Measurements from ENCODE around the gene CC2D2A. TPM values are rescaled to one million over a fixed set of nuclear protein-coding genes. Genes with fewer than 3 reads are reported as not detected.
A peak's percentile ranks its signal among the peaks of the same experiment; 100 is the strongest.

CC2D2A gene
- polyA plus RNA-seq, 3 donors from 2014 or later = 0.29 to 0.75 (median 0.64) TPM

DNA sequence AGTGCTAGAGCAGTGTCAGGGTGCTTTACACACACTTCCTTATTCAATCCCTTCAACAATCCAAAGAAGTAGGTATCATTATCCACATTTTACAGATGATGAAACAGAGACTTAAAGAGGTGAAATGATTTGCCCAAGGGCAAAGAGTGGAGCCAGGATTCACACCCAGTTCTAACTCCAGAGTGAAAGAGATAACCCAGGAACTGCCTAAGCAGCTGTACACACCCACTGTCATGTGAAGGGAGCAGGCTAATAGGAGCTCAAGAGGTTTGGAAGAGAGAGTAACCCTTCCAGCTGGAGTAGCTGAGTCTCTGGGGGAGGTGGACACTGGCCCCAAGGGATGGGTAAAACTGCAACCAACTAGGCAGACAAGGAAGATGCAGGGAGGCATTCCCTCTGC lies 92.9 kb downstream of the CC2D2A start:
- Mint-ChIP-seq H3K4me1 (no peaks in the 10 kb centered on the region), H3K27ac (no peak overlapping the region), H3K4me3 (no peak overlapping the region), H3K27me3 (ENCODE audit: low read depth in 3 of 3) (peaks cover 0 to 1% (median 0%) of the 10 kb centered on the region in 3 donors), H3K36me3 (peaks cover 19 to 48% (median 20%) of the 10 kb centered on the region in 3 donors), H3K9me3 (no peaks in the 10 kb centered on the region)
- no peak for DNase-seq

DNA sequence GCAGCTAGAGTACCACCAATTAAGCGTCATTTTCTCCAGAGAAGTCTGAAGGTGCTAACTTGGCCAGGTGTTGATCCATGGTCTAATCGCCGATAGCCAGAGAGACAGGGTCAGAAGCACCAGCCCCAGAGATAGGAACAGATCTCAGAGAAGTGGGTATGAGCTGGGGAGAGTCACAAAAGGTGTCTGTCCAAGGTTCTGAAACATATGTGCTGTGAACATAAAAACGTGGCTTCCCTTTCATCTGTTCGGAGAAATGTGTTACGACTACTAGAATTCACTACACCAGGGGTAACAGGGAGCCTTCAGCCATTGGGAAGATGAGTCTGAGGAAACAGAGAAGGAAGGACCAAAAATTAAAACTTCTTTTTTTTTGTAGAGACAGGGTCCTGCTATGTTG lies 94.2 kb downstream of the CC2D2A start:
- DNase-seq = no peak
- Mint-ChIP-seq H3K4me3 (no peak overlapping the region), H3K27ac (no peak overlapping the region), H3K27me3 (ENCODE audit: low read depth in 3 of 3) (peaks cover 0 to 1% (median 0%) of the 10 kb centered on the region in 3 donors), H3K4me1 (no peaks in the 10 kb centered on the region), H3K9me3 (peaks cover 0 to 4% (median 0%) of the 10 kb centered on the region in 6 donors), H3K36me3 (peaks cover 25 to 56% (median 30%) of the 10 kb centered on the region in 3 donors)

DNA sequence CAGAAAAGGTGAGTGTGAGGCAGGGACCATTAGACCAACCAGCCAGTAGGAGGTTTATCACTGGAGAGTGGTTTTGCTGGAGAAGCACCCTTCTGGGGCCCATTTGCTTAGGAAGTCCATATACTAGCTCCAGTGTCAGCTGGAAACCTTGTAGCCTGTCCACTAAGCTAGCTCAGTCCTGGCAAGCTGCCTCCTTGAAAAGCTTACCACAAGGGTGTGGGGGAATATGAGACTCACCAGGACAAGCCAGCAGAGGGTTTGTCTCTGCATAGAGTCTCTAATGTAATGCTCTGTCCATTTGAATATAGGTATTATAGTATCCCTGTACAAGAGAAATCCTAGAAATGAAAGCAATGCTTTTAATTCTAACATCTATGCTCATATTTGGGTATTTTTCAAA lies 99.1 kb downstream of the CC2D2A start:
- Mint-ChIP-seq H3K4me3 (no peak overlapping the region), H3K36me3 (peaks cover 32 to 42% (median 39%) of the 10 kb centered on the region in 3 donors), H3K27ac (no peak overlapping the region), H3K4me1 (no peaks in the 10 kb centered on the region), H3K9me3 (peaks cover 0 to 4% (median 0%) of the 10 kb centered on the region in 6 donors), H3K27me3 (ENCODE audit: low read depth in 3 of 3) (peaks cover 0 to 2% (median 0%) of the 10 kb centered on the region in 3 donors)
- DNase-seq = no peak

DNA sequence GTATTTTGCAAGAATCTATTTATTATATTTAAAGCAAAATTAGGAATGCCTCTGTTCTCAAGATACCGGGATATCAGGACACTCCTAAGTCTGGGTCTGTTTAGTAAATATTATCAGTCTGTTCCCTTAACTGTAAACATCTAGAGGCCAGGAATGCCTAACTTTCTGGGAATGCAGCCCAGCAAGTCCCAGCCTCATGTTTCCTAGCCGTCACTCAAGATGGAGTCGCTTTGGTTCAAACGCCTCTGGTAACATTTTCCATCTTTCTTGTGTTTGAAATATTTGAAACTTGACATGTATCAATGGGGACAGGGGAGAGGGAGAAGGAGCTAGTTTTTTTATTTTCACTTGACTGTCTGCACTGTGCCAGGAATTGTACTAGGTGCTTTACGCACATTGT lies 100.1 kb downstream of the CC2D2A start:
- no peak for DNase-seq
- H3K4me1 Mint-ChIP-seq = no peaks in the 10 kb centered on the region
- H3K4me3 Mint-ChIP-seq = no peak overlapping the region
- no peak overlapping the region for H3K27ac Mint-ChIP-seq
- peaks cover 0 to 2% (median 0%) of the 10 kb centered on the region in 3 donors for H3K27me3 Mint-ChIP-seq (ENCODE audit: low read depth in 3 of 3)
- H3K36me3 Mint-ChIP-seq = peaks cover 32 to 40% (median 39%) of the 10 kb centered on the region in 3 donors
- peaks cover 0 to 4% (median 0%) of the 10 kb centered on the region in 6 donors for H3K9me3 Mint-ChIP-seq

DNA sequence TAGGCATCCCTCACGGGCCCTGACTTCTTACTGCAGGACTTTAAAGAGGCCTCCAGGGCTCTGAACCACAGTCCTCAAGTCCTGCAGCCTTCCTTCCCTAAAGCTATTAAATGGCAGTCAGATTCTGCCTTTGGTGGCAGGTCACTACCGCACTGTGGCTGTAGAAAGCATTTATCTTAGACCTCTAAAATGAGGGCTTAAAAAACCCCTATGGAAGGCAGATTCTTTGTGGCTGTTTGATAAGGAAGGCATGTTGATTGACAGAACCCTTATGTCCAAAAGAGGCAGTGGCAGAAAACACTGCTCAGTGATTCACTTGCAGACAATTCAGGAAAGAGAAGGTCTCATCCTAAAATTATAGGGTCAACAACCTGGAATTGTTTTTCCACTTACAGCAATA lies 106.3 kb downstream of the CC2D2A start:
- Mint-ChIP-seq H3K4me3 (no peak overlapping the region), H3K27ac (no peak overlapping the region), H3K9me3 (no peaks in the 10 kb centered on the region), H3K36me3 (peaks cover 0 to 6% (median 4%) of the 10 kb centered on the region in 3 donors), H3K27me3 (ENCODE audit: low read depth in 3 of 3) (peaks cover 0 to 2% (median 0%) of the 10 kb centered on the region in 3 donors), H3K4me1 (no peaks in the 10 kb centered on the region)
- no peak for DNase-seq

DNA sequence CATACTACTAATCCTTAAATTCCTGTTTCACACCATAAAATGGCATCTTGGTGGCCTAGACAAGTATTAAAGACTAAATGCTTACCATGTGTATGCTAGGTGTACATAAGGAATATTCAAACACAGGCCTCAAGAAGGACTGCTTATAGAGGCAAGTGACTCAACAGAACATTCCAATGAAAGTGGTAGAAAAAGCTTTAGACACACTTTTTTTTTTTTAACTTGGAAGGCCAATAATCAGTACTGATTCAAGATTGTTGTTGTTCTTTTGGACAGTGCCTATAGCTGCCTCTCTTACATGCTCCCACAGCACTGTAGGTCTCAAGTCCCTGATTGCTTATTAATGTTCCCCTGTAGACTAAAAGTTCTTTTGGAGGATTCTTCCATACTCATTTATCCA lies 107.8 kb downstream of the CC2D2A start:
- H3K27me3 Mint-ChIP-seq (ENCODE audit: low read depth in 3 of 3) = no peaks in the 10 kb centered on the region
- H3K9me3 Mint-ChIP-seq = no peaks in the 10 kb centered on the region
- peaks cover 0 to 6% (median 4%) of the 10 kb centered on the region in 3 donors for H3K36me3 Mint-ChIP-seq
- no peaks in the 10 kb centered on the region for H3K4me1 Mint-ChIP-seq
- no peak overlapping the region for H3K4me3 Mint-ChIP-seq
- no peak overlapping the region for H3K27ac Mint-ChIP-seq
- no peak for DNase-seq

DNA sequence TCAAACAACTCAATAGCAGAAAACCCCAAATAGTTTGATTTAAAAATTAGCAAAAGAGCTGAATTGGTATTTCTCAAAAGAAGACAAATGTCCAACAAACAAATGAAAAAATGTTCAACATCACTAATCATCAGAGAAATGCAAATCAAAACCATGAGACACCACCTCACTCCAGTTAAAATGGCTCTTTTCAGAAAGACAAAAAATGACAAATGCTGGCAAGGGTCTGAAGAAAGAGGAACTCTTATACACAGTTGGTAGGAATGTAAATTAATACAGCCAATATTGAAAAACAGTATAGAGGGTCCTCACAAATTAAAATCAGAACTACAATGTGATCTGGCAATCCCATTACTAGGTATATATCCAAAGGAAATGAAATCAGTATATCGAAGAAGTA lies 115.1 kb downstream of the CC2D2A start:
- no peak for DNase-seq
- no peaks in the 10 kb centered on the region for H3K9me3 Mint-ChIP-seq
- no peaks in the 10 kb centered on the region for H3K4me1 Mint-ChIP-seq
- no peak overlapping the region for H3K4me3 Mint-ChIP-seq
- H3K36me3 Mint-ChIP-seq = peaks cover 0 to 4% (median 0%) of the 10 kb centered on the region in 3 donors
- H3K27me3 Mint-ChIP-seq (ENCODE audit: low read depth in 3 of 3) = no peaks in the 10 kb centered on the region
- no peak overlapping the region for H3K27ac Mint-ChIP-seq

DNA sequence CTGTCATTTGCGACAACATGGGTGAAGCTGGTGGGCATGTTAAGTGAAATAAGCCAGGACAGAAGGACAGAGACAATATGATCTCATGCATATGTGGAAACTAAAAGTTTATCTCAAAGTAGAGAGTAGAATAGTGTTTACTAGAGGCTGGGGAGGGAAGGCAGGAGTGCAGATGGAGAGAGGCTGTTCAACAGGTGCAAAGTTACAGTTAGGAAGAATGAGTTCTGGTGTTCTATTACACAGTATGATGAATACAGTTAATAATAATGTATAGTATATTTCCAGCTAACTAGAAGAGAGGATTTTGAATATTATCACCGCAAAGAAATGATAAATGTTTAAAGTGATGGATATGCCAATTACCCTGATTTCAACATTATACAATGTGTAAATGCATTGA lies 115.6 kb downstream of the CC2D2A start:
- Mint-ChIP-seq H3K36me3 (peaks cover 0 to 4% (median 0%) of the 10 kb centered on the region in 3 donors), H3K4me1 (no peaks in the 10 kb centered on the region), H3K4me3 (no peak overlapping the region), H3K27me3 (ENCODE audit: low read depth in 3 of 3) (no peaks in the 10 kb centered on the region), H3K27ac (no peak overlapping the region), H3K9me3 (no peaks in the 10 kb centered on the region)
- no peak for DNase-seq

DNA sequence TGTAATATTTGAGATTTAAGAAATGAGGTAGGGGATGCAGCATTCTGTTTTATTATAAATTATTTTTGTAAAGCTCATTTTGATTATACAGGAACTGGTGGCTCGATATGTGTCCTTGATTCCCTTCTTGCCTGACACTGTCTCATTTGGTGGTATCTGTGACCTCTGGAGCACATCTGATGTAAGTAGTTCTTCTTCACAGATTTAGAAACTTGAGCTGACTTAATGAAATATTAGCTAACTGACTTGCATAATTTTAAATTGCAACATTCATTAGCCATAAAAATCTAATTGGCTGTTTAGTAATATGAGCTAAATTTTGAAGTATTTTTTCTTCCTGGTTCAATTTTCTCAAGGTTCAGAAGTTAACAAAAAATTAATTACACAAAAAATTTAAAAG lies 116.4 kb downstream of the CC2D2A start:
- Mint-ChIP-seq H3K36me3 (peaks cover 0 to 4% (median 0%) of the 10 kb centered on the region in 3 donors), H3K4me1 (no peaks in the 10 kb centered on the region), H3K27ac (no peak overlapping the region), H3K9me3 (no peaks in the 10 kb centered on the region), H3K4me3 (no peak overlapping the region), H3K27me3 (ENCODE audit: low read depth in 3 of 3) (no peaks in the 10 kb centered on the region)
- no peak for DNase-seq

DNA sequence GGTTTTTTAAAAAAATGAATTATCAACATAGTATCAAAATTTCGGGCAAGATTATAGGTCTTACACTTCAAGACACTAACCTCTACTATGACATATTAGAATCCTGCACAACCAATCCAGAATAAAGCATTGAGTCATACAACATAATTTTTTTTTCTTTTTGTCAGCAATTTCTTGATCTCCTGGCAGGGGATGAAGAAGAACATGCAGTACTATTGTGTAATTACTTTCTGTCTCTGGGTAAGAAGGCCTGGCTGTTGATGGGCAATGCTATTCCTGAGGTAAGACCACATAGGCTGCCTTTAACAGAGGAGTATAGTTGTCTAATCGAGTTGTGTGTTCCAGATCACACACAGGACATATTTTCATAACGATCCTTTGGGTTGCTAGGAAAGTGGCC lies 118.0 kb downstream of the CC2D2A start:
- Mint-ChIP-seq H3K4me1 (no peaks in the 10 kb centered on the region), H3K9me3 (no peaks in the 10 kb centered on the region), H3K27ac (no peak overlapping the region), H3K36me3 (peaks cover 0 to 4% (median 0%) of the 10 kb centered on the region in 3 donors), H3K4me3 (no peak overlapping the region), H3K27me3 (ENCODE audit: low read depth in 3 of 3) (no peaks in the 10 kb centered on the region)
- no peak for DNase-seq

DNA sequence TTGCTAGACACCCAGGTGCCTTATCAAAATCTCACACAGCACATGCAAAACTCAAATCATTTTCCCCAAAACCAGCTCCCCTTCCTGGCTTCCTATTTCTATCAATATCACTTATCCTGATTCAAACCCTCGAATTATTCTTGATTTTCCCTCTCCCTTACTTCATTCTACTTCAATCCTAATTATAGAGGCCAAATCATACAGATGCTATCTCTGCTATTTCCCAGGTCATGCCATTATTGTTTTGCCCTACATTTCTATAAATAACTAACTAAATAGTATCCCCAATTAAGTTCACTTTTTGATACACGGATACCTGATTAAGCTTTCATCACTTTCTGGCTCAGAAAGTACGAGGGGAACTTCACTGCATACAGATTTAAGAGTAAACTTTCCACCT lies 123.1 kb downstream of the CC2D2A start:
- Mint-ChIP-seq H3K4me1 (no peaks in the 10 kb centered on the region), H3K27me3 (ENCODE audit: low read depth in 3 of 3) (no peaks in the 10 kb centered on the region), H3K27ac (no peak overlapping the region), H3K36me3 (peaks cover 0 to 4% (median 0%) of the 10 kb centered on the region in 3 donors), H3K9me3 (no peaks in the 10 kb centered on the region), H3K4me3 (no peak overlapping the region)
- DNase-seq = no peak

DNA sequence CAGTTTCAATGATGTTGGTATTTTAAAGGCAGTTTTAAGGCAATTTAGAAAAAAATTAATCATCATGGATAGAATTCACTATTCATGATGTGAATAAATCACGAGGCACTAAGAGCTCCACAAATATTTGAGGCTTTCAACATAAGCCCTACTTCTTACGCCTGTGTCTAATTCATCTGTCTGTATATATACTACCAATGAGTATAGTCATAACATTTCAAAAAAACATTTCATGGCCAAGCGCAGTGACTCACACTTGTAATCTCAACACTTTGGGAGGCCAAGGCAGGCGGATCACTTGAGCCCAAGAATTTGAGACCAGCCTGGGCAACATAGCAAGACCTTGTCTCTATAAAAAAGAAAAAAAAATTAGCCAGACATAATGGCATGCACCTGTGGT lies 129.0 kb downstream of the CC2D2A start:
- Mint-ChIP-seq H3K4me1 (no peaks in the 10 kb centered on the region), H3K27me3 (ENCODE audit: low read depth in 3 of 3) (no peaks in the 10 kb centered on the region), H3K36me3 (peaks cover 4 to 27% (median 9%) of the 10 kb centered on the region in 3 donors), H3K4me3 (no peak overlapping the region), H3K9me3 (no peaks in the 10 kb centered on the region), H3K27ac (no peak overlapping the region)
- DNase-seq = no peak

DNA sequence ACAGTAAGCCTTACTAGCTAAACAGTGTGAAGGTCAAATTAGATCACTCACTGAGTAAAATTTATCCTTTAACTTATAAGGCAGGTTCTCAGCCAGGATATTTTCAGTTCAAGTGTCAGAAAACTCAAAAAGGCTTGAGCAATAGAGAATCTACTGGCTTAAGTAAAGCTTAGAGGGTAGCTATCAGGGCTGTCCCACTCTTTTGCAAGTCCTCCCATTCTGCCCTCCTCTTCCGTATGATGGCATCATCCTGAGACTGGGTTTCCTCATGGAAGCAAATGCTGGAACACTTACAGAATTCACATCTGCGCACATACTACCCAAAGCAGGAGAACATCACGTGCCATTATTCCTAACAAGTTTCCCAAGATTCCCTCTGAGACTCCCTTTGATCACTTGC lies 130.5 kb downstream of the CC2D2A start:
- peaks cover 0 to 3% of the 10 kb centered on the region in 2 donors for H3K4me1 Mint-ChIP-seq
- no peak overlapping the region for H3K27ac Mint-ChIP-seq
- no peak overlapping the region for H3K4me3 Mint-ChIP-seq
- peaks cover 11 to 35% (median 17%) of the 10 kb centered on the region in 3 donors for H3K36me3 Mint-ChIP-seq
- no peaks in the 10 kb centered on the region for H3K9me3 Mint-ChIP-seq
- no peak for DNase-seq
- H3K27me3 Mint-ChIP-seq (ENCODE audit: low read depth in 3 of 3) = no peaks in the 10 kb centered on the region

DNA sequence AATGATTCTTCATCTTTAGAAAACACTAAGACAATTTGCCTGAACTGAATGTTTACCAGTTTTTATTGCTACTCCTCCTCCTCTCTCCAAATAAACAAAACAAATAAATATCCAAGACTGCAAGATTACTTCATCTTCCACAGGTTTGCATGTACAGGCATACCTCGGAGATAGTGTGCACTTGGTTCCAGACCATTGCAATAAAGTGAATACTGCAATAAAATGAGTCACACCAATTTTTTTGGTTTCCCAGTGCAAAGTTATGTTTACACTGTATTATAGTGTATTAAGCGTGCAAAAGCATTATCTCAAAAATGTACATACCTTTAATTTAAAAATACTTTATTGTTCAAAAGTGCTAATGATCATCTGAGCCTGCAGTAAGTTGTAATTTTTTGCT lies 132.2 kb downstream of the CC2D2A start:
- DNase-seq = no peak
- no peaks in the 10 kb centered on the region for H3K27me3 Mint-ChIP-seq (ENCODE audit: low read depth in 3 of 3)
- no peak overlapping the region for H3K4me3 Mint-ChIP-seq
- H3K36me3 Mint-ChIP-seq = peaks cover 14 to 37% (median 22%) of the 10 kb centered on the region in 3 donors
- peaks cover 2 to 9% of the 10 kb centered on the region in 2 donors for H3K4me1 Mint-ChIP-seq
- no peaks in the 10 kb centered on the region for H3K9me3 Mint-ChIP-seq
- no peak overlapping the region for H3K27ac Mint-ChIP-seq

DNA sequence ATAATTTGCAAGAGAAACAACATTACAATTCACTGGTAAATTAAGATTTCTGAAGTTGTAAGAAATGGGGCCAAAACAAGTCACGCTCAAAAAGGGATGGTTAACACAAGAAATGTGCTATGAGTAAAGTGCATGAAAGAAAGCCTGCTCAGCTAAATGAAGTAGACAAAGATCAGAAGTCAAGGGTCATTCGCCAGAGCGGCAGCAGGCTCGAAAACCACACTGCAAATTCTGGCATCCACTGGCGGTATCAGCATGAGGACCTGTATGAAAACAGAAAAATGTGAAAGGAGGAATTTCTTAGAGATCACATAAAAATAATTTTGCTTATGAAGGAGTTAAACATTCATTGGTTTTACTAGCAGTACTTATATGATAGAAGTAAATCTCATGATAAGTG lies 135.9 kb downstream of the CC2D2A start:
- DNase-seq = no peak
- Mint-ChIP-seq H3K36me3 (peaks cover 14 to 40% (median 17%) of the 10 kb centered on the region in 3 donors), H3K27me3 (ENCODE audit: low read depth in 3 of 3) (peaks cover 0 to 3% (median 0%) of the 10 kb centered on the region in 3 donors), H3K9me3 (no peaks in the 10 kb centered on the region), H3K4me1 (peaks cover 9 to 23% of the 10 kb centered on the region in 2 donors), H3K27ac (peak overlapping the region in 2 of 6 donors; percentile 24 to 36), H3K4me3 (no peak overlapping the region)
